Activated T-cell treated with anti-CD3 and anti-CD28 coated beads, Interleukin-2, amount 50 U/mL, for 72 hours (primary cell): ENCODE data around the gene ZNF726. TPM values are rescaled to one million over a fixed set of nuclear protein-coding genes. Genes with fewer than 3 reads are reported as not detected.
"Not testable (repeated sequence)": the region's sequence is repeated elsewhere in the genome, so short reads cannot be mapped to it uniquely, and the experiment has no call there.

ENCODE experiments used
- ATAC-seq, 2 donors: fragments of 150-1000 bp; cut with Tn5 transposase; replicated peaks in 1 of 2; 2 replicates each; pipeline ENCODE4 v1.10.0; 2021; ENCODE audit warnings: moderate library complexity in 2 of 2, mild to moderate bottlenecking in 1 of 2
- DNase-seq, 2 donors: peaks; one replicate each; pipeline ENCODE4 v3.0.0; 2021 to 2022; ENCODE audit warnings: mixed read lengths in 1 of 2
- H3K27ac Mint-ChIP-seq: one replicate; pipeline ENCODE4 v1.8.0; 2022; ENCODE audit warnings: mild to moderate bottlenecking, moderate library complexity, mixed read lengths
- H3K27me3 Mint-ChIP-seq: one replicate; pipeline ENCODE4 v1.8.0; 2022; ENCODE audit warnings: low read depth, mixed read lengths
- H3K36me3 Mint-ChIP-seq, 2 donors: one replicate each; pipeline ENCODE4 v1.8.0; 2022; ENCODE audit warnings: mixed read lengths in 2 of 2, mild to moderate bottlenecking in 1 of 2; ENCODE audit not compliant: insufficient read depth in 2 of 2
- H3K4me1 Mint-ChIP-seq: one replicate; pipeline ENCODE4 v1.8.0; 2022; ENCODE audit warnings: low read depth, mixed read lengths
- H3K4me3 Mint-ChIP-seq, 2 donors: one replicate each; pipeline ENCODE4 v1.8.0; 2022; ENCODE audit warnings: mild to moderate bottlenecking in 2 of 2, mixed read lengths in 2 of 2, moderate library complexity in 2 of 2
- H3K9me3 Mint-ChIP-seq, 2 donors: one replicate each; pipeline ENCODE4 v1.8.0; 2022; ENCODE audit warnings: mixed read lengths in 2 of 2
- total RNA-seq, 2 donors: library from RNA; stranded (reverse); gene quantifications; one replicate each; pipeline ENCODE4 v1.2.3, GENCODE V29; 2022

The ZNF726 gene
- total RNA-seq, 2 donors from 2014 or later: 20.5 to 25.3 TPM

GRCh38 chr19:23957660-23958281 lies 43.1 kb downstream of the ZNF726 start:
- ATAC-seq (no peak), DNase-seq (no peak)
- no peaks in the 10 kb centered on the region for H3K27me3 Mint-ChIP-seq
- H3K27ac Mint-ChIP-seq: no peak overlapping the region
- H3K9me3 Mint-ChIP-seq: peaks cover 7 to 17% of the 10 kb centered on the region in 2 donors
- peaks cover 4 to 5% of the 10 kb centered on the region in 2 donors for H3K36me3 Mint-ChIP-seq
- no peak overlapping the region for H3K4me3 Mint-ChIP-seq
- H3K4me1 Mint-ChIP-seq: no peaks in the 10 kb centered on the region

- H3K4me3 Mint-ChIP-seq, H3K4me1 Mint-ChIP-seq, H3K27me3 Mint-ChIP-seq, ATAC-seq, DNase-seq, H3K27ac Mint-ChIP-seq: not testable (repeated sequence)
- Mint-ChIP-seq H3K9me3 (peaks cover 9 to 23% of the 10 kb centered on the region in 2 donors), H3K36me3 (peaks cover 4 to 15% of the 10 kb centered on the region in 2 donors)
Observed at GRCh38 chr19:23963396-23963795, 48.7 kb downstream of the ZNF726 start.

- not testable (repeated sequence) for DNase-seq, H3K4me1 Mint-ChIP-seq, H3K27ac Mint-ChIP-seq, H3K27me3 Mint-ChIP-seq, ATAC-seq, H3K4me3 Mint-ChIP-seq
- H3K9me3 Mint-ChIP-seq: peaks cover 9 to 20% of the 10 kb centered on the region in 2 donors
- H3K36me3 Mint-ChIP-seq: peaks cover 4 to 15% of the 10 kb centered on the region in 2 donors
Observed at GRCh38 chr19:23963881-23964280, 49.2 kb downstream of the ZNF726 start.

GRCh38 chr19:23964334-23964733 lies 49.6 kb downstream of the ZNF726 start:
- Mint-ChIP-seq H3K36me3 (peaks cover 4 to 15% of the 10 kb centered on the region in 2 donors), H3K9me3 (peaks cover 9 to 19% of the 10 kb centered on the region in 2 donors)
- not testable (repeated sequence) for ATAC-seq, H3K4me1 Mint-ChIP-seq, DNase-seq, H3K27ac Mint-ChIP-seq, H3K27me3 Mint-ChIP-seq, H3K4me3 Mint-ChIP-seq

- no peak overlapping the region for H3K4me3 Mint-ChIP-seq
- peaks cover 0 to 15% of the 10 kb centered on the region in 2 donors for H3K9me3 Mint-ChIP-seq
- H3K4me1 Mint-ChIP-seq: no peaks in the 10 kb centered on the region
Observed at GRCh38 chr19:23969630-23970029, 54.9 kb downstream of the ZNF726 start.

GRCh38 chr19:23971598-23971997 lies 56.9 kb downstream of the ZNF726 start:
- no peak overlapping the region for H3K27ac Mint-ChIP-seq
- H3K4me3 Mint-ChIP-seq: peak overlapping the region in 1 of 2 donors; percentile 20
- peaks cover 27% of the 10 kb centered on the region for H3K27me3 Mint-ChIP-seq
- peaks cover 0 to 1% of the 10 kb centered on the region in 2 donors for H3K36me3 Mint-ChIP-seq
- H3K9me3 Mint-ChIP-seq: peaks cover 0 to 10% of the 10 kb centered on the region in 2 donors
- ATAC-seq (no peak), DNase-seq (no peak)
- no peaks in the 10 kb centered on the region for H3K4me1 Mint-ChIP-seq

More at GRCh38 chr19:23969630-23970029, 54.9 kb downstream of the ZNF726 start:
- ATAC-seq (no peak), DNase-seq (no peak)
- Mint-ChIP-seq H3K27me3 (peaks cover 27% of the 10 kb centered on the region), H3K36me3 (peaks cover 0 to 4% of the 10 kb centered on the region in 2 donors), H3K27ac (no peak overlapping the region)

- no peak overlapping the region for H3K27ac Mint-ChIP-seq
- H3K36me3 Mint-ChIP-seq: peaks cover 0 to 1% of the 10 kb centered on the region in 2 donors
Observed at GRCh38 chr19:23972161-23972560, 57.5 kb downstream of the ZNF726 start.

GRCh38 chr19:23974941-23975340 lies 60.3 kb downstream of the ZNF726 start:
- DNase-seq (no peak), ATAC-seq (no peak)
- Mint-ChIP-seq H3K9me3 (peaks cover 4 to 7% of the 10 kb centered on the region in 2 donors), H3K36me3 (peaks cover 0 to 1% of the 10 kb centered on the region in 2 donors), H3K27ac (no peak overlapping the region), H3K27me3 (peaks cover 21% of the 10 kb centered on the region), H3K4me3 (no peak overlapping the region), H3K4me1 (no peaks in the 10 kb centered on the region)

More at GRCh38 chr19:23972161-23972560, 57.5 kb downstream of the ZNF726 start:
- H3K9me3 Mint-ChIP-seq: peaks cover under 1 to 7% of the 10 kb centered on the region in 2 donors
- H3K4me1 Mint-ChIP-seq: no peaks in the 10 kb centered on the region
- no peak for DNase-seq
- ATAC-seq: no peak
- H3K4me3 Mint-ChIP-seq: no peak overlapping the region
- peaks cover 27% of the 10 kb centered on the region for H3K27me3 Mint-ChIP-seq

GRCh38 chr19:23976631-23977030 lies 61.9 kb downstream of the ZNF726 start:
- H3K4me1 Mint-ChIP-seq, DNase-seq, H3K27ac Mint-ChIP-seq, H3K4me3 Mint-ChIP-seq, H3K27me3 Mint-ChIP-seq, ATAC-seq, H3K36me3 Mint-ChIP-seq, H3K9me3 Mint-ChIP-seq: not testable (repeated sequence)

GRCh38 chr19:23977256-23977655 lies 62.6 kb downstream of the ZNF726 start:
- DNase-seq, H3K9me3 Mint-ChIP-seq, H3K4me3 Mint-ChIP-seq, H3K27me3 Mint-ChIP-seq, ATAC-seq, H3K27ac Mint-ChIP-seq, H3K36me3 Mint-ChIP-seq, H3K4me1 Mint-ChIP-seq: not testable (repeated sequence)

GRCh38 chr19:23978068-23978467 lies 63.4 kb downstream of the ZNF726 start:
- DNase-seq (no peak), ATAC-seq (no peak)
- Mint-ChIP-seq H3K36me3 (no peaks in the 10 kb centered on the region), H3K27ac (no peak overlapping the region), H3K4me3 (no peak overlapping the region), H3K27me3 (peaks cover 3% of the 10 kb centered on the region), H3K9me3 (peaks cover 4 to 8% of the 10 kb centered on the region in 2 donors), H3K4me1 (no peaks in the 10 kb centered on the region)

- no peaks in the 10 kb centered on the region for H3K27me3 Mint-ChIP-seq
- no peaks in the 10 kb centered on the region for H3K36me3 Mint-ChIP-seq
- H3K4me3 Mint-ChIP-seq: no peak overlapping the region
- H3K4me1 Mint-ChIP-seq: no peaks in the 10 kb centered on the region
- DNase-seq: no peak
- ATAC-seq: no peak
- H3K27ac Mint-ChIP-seq: no peak overlapping the region
- H3K9me3 Mint-ChIP-seq: peaks cover 3 to 4% of the 10 kb centered on the region in 2 donors
Observed at GRCh38 chr19:23980805-23981204, 66.1 kb downstream of the ZNF726 start.

GRCh38 chr19:23981863-23982262 lies 67.2 kb downstream of the ZNF726 start:
- Mint-ChIP-seq H3K9me3 (peaks cover 4 to 5% of the 10 kb centered on the region in 2 donors), H3K27me3 (no peaks in the 10 kb centered on the region), H3K36me3 (no peaks in the 10 kb centered on the region), H3K27ac (no peak overlapping the region), H3K4me3 (no peak overlapping the region), H3K4me1 (no peaks in the 10 kb centered on the region)
- DNase-seq (no peak), ATAC-seq (no peak)

- DNase-seq: no peak
- H3K9me3 Mint-ChIP-seq: peaks cover 0 to 11% of the 10 kb centered on the region in 2 donors
- no peak overlapping the region for H3K27ac Mint-ChIP-seq
- H3K36me3 Mint-ChIP-seq: no peaks in the 10 kb centered on the region
- H3K4me3 Mint-ChIP-seq: no peak overlapping the region
- no peaks in the 10 kb centered on the region for H3K27me3 Mint-ChIP-seq
- H3K4me1 Mint-ChIP-seq: no peaks in the 10 kb centered on the region
- no peak for ATAC-seq
Observed at GRCh38 chr19:23983406-23983805, 68.7 kb downstream of the ZNF726 start.
